ENCODE results near the gene ERGIC3. TPM values are rescaled to one million over a fixed set of nuclear protein-coding genes. Genes with fewer than 3 reads are reported as not detected.

Gene ERGIC3
- polyA plus RNA-seq, 1 of the 3 experiments (the other 2 are of a cell fraction) = 661 TPM

DNA sequence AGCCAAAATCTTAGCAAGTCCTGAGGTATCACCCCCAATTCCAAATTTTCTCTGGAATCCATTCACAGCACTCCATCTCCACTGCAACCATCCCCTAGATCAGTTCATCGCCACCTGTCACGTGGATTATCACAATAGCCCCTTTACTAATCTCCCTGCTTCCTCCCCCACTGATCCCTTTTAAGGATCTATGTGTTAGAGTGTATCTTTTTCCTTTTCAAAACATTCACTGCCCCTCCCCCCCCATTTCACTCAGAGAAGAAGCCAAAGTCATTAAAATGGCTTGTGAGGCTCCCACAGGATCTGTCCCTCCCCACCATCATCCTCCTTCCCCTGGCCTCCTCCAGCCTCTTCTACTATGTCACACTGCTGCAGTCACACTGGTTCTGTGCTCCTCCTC, 55.3 kb downstream of the ERGIC3 start:
- 80% methylated on average over 2 of the region's 2 CpGs for WGBS (ENCODE audit: low lambda C conversion rate)
- Histone ChIP-seq H3K9me3 (no peaks in the 10 kb centered on the region), H3K4me2 (no peak overlapping the region), H3K36me3 (replicated peaks in 1 of 2; ENCODE audit: control insufficient read depth in 1 of 2, insufficient read depth in 2 of 2, low read length in 1 of 2) (no peaks in the 10 kb centered on the region), H3K27me3 (ENCODE audit: insufficient read depth) (no peaks in the 10 kb centered on the region), H3K9ac (no peak overlapping the region), H3K4me1 (ENCODE audit: control insufficient read depth in 1 of 2, insufficient read depth in 2 of 2, low read depth in 1 of 2, low read length in 1 of 2) (peaks cover 0 to 12% of the 10 kb centered on the region in 2 experiments; a peak in 1 of 4 replicates), H3K79me2 (ENCODE audit: insufficient read depth) (no peaks in the 10 kb centered on the region), H3F3A (replicated peaks; ENCODE audit: insufficient read depth) (no peaks in the 10 kb centered on the region), H4K20me1 (ENCODE audit: insufficient read depth) (no peaks in the 10 kb centered on the region), H3K9me2 (no peaks in the 10 kb centered on the region), H3K27ac (ENCODE audit: low read depth in 2 of 2, low read length in 1 of 2) (no peak overlapping the region), H2AFZ (ENCODE audit: low read depth) (no peak overlapping the region), H3K4me3 (ENCODE audit: low read depth in 2 of 2, low read length in 1 of 2) (no peak overlapping the region)
- CTCF ChIA-PET = interaction anchor here (1.1 to 2.1 kb wide), 4 partner anchors 8 to 23 kb away, joined by 3 to 5 read pairs (median 4); no protein-coding TSS in a partner anchor
- DNase-seq = no peak
- TF ChIP-seq, protein P1, sequence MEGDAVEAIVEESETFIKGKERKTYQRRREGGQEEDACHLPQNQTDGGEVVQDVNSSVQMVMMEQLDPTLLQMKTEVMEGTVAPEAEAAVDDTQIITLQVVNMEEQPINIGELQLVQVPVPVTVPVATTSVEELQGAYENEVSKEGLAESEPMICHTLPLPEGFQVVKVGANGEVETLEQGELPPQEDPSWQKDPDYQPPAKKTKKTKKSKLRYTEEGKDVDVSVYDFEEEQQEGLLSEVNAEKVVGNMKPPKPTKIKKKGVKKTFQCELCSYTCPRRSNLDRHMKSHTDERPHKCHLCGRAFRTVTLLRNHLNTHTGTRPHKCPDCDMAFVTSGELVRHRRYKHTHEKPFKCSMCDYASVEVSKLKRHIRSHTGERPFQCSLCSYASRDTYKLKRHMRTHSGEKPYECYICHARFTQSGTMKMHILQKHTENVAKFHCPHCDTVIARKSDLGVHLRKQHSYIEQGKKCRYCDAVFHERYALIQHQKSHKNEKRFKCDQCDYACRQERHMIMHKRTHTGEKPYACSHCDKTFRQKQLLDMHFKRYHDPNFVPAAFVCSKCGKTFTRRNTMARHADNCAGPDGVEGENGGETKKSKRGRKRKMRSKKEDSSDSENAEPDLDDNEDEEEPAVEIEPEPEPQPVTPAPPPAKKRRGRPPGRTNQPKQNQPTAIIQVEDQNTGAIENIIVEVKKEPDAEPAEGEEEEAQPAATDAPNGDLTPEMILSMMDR (IDR thresholded peaks at IDR 0.05) = no peak
- TF ChIP-seq TCF12 (IDR thresholded peaks at IDR 0.05) (no peak), MXI1 (IDR thresholded peaks at IDR 0.05; ENCODE audit: low read depth, low read length) (no peak), ELF1 (IDR thresholded peaks at IDR 0.05) (no peak), RXRA (IDR thresholded peaks at IDR 0.05; ENCODE audit: borderline replicate concordance, low read depth) (no peak), EZH2phosphoT487 (IDR thresholded peaks at IDR 0.05; ENCODE audit: borderline replicate concordance, low read depth) (no peak), CHD2 (IDR thresholded peaks at IDR 0.05; ENCODE audit: low read length, partially characterized antibody) (no peak)
- TF ChIP-seq, protein P2, sequence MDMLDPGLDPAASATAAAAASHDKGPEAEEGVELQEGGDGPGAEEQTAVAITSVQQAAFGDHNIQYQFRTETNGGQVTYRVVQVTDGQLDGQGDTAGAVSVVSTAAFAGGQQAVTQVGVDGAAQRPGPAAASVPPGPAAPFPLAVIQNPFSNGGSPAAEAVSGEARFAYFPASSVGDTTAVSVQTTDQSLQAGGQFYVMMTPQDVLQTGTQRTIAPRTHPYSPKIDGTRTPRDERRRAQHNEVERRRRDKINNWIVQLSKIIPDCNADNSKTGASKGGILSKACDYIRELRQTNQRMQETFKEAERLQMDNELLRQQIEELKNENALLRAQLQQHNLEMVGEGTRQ (IDR thresholded peaks at IDR 0.05; ENCODE audit: borderline replicate concordance, low read depth, low read length) = no peak
- TF ChIP-seq, protein P3, sequence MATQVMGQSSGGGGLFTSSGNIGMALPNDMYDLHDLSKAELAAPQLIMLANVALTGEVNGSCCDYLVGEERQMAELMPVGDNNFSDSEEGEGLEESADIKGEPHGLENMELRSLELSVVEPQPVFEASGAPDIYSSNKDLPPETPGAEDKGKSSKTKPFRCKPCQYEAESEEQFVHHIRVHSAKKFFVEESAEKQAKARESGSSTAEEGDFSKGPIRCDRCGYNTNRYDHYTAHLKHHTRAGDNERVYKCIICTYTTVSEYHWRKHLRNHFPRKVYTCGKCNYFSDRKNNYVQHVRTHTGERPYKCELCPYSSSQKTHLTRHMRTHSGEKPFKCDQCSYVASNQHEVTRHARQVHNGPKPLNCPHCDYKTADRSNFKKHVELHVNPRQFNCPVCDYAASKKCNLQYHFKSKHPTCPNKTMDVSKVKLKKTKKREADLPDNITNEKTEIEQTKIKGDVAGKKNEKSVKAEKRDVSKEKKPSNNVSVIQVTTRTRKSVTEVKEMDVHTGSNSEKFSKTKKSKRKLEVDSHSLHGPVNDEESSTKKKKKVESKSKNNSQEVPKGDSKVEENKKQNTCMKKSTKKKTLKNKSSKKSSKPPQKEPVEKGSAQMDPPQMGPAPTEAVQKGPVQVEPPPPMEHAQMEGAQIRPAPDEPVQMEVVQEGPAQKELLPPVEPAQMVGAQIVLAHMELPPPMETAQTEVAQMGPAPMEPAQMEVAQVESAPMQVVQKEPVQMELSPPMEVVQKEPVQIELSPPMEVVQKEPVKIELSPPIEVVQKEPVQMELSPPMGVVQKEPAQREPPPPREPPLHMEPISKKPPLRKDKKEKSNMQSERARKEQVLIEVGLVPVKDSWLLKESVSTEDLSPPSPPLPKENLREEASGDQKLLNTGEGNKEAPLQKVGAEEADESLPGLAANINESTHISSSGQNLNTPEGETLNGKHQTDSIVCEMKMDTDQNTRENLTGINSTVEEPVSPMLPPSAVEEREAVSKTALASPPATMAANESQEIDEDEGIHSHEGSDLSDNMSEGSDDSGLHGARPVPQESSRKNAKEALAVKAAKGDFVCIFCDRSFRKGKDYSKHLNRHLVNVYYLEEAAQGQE (IDR thresholded peaks at IDR 0.05; ENCODE audit: low read depth, low read length) = no peak
- POLR2A ChIA-PET = no interaction called here

DNA sequence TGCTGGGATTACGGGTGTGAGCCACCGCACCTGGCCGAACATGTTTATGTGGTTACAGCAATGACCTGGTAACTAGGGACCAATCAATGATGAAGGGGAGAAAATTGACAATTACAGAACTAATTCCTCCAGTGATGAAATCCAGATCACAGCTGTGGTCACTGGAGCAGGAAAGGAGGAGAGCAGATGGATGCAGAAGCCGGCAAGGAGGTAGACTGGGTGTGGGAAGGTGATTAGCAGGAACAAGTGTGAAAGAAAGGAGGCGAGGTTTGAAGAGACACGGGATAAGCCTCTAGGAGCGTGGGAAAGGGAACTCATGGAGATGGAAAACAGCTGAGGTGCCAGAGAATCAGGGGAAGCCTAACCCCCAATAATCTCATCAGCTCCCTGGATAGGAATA, 56.6 kb downstream of the ERGIC3 start:
- H3K27ac ChIP-seq (ENCODE audit: low read depth in 2 of 2, low read length in 1 of 2) = no peak overlapping the region
- H3K9me2 ChIP-seq = no peaks in the 10 kb centered on the region
- H3K9ac ChIP-seq = no peak overlapping the region
- H3K79me2 ChIP-seq (ENCODE audit: insufficient read depth) = no peaks in the 10 kb centered on the region
- no peaks in the 10 kb centered on the region for H3K9me3 ChIP-seq
- 79% methylated on average over 7 of the region's 7 CpGs for WGBS (ENCODE audit: low lambda C conversion rate)
- H2AFZ ChIP-seq (ENCODE audit: low read depth) = no peak overlapping the region
- ChIA-PET CTCF (interaction anchor here (1.1 to 2.1 kb wide), 4 partner anchors 10 to 135 kb away, joined by 3 to 4 read pairs (median 3); no protein-coding TSS in a partner anchor), POLR2A (no interaction called here)
- H3K4me2 ChIP-seq = no peak overlapping the region
- no peak for DNase-seq
- TF ChIP-seq GATA2 (CRISPR knock-in tag; IDR thresholded peaks at IDR 0.05) = no peak
- no peak for TF ChIP-seq EZH2phosphoT487 (IDR thresholded peaks at IDR 0.05; ENCODE audit: borderline replicate concordance, low read depth)
- no peak for TF ChIP-seq NFIC (IDR thresholded peaks at IDR 0.05; ENCODE audit: borderline replicate concordance)
- TF ChIP-seq RCOR1 (IDR thresholded peaks at IDR 0.05; ENCODE audit: low read length) = no peak
- no peak overlapping the region for H3K4me3 ChIP-seq (ENCODE audit: low read depth in 2 of 2, low read length in 1 of 2)
- no peaks in the 10 kb centered on the region for H4K20me1 ChIP-seq (ENCODE audit: insufficient read depth)
- H3K27me3 ChIP-seq (ENCODE audit: insufficient read depth) = no peaks in the 10 kb centered on the region
- peaks cover 0 to 10% of the 10 kb centered on the region in 2 experiments; a peak in 1 of 4 replicates for H3K4me1 ChIP-seq (ENCODE audit: control insufficient read depth in 1 of 2, insufficient read depth in 2 of 2, low read depth in 1 of 2, low read length in 1 of 2)
- H3F3A ChIP-seq (replicated peaks; ENCODE audit: insufficient read depth) = no peaks in the 10 kb centered on the region
- H3K36me3 ChIP-seq (replicated peaks in 1 of 2; ENCODE audit: control insufficient read depth in 1 of 2, insufficient read depth in 2 of 2, low read length in 1 of 2) = no peaks in the 10 kb centered on the region
